GM18511 (cell line): ENCODE measurements around the gene RASAL1.

ENCODE experiments used
- ATAC-seq: cut with Tn5 transposase; IDR thresholded peaks from one replicate; pipeline ENCODE4 v1.9.1; 2021; ENCODE audit warnings: mild to moderate bottlenecking, moderate library complexity; ENCODE audit not compliant: unreplicated experiment

RASAL1 gene

GRCh38 chr12:113061061-113061694 lies 74.4 kb downstream of the RASAL1 start:
- no peak for ATAC-seq

GRCh38 chr12:113060336-113060960 lies 75.1 kb downstream of the RASAL1 start:
- no peak for ATAC-seq

GRCh38 chr12:113059071-113059595 lies 76.4 kb downstream of the RASAL1 start:
- no peak for ATAC-seq

- ATAC-seq = no peak
These were observed 77.0 kb downstream of the RASAL1 start for GRCh38 chr12:113058553-113058952.

GRCh38 chr12:113057565-113058485 lies 77.7 kb downstream of the RASAL1 start:
- ATAC-seq = no peak

- ATAC-seq = no peak
These were observed 78.7 kb downstream of the RASAL1 start, which contains the start of gene DTX1 for GRCh38 chr12:113056631-113057488. Gene DTX1 (plus strand): TSS chr12:113056730. CDS start chr12:113058193, 1,463 bp downstream.

- no peak for ATAC-seq
These were observed 79.3 kb downstream of the RASAL1 start for GRCh38 chr12:113056381-113056630.

- no peak for ATAC-seq
These were observed 79.8 kb downstream of the RASAL1 start for GRCh38 chr12:113055594-113056380.

- no peak for ATAC-seq
These were observed 80.5 kb downstream of the RASAL1 start for GRCh38 chr12:113054948-113055486.

- ATAC-seq = no peak
These were observed 83.2 kb downstream of the RASAL1 start for GRCh38 chr12:113052326-113052725.

- no peak for ATAC-seq
These were observed 83.8 kb downstream of the RASAL1 start for GRCh38 chr12:113051759-113052158.

GRCh38 chr12:113050795-113051194 lies 84.8 kb downstream of the RASAL1 start:
- ATAC-seq = no peak

- no peak for ATAC-seq
These were observed 85.4 kb downstream of the RASAL1 start for GRCh38 chr12:113049976-113050742.
